OCI-LY1 (cell line): Measurements from ENCODE around the gene HNRNPC.
"Not testable (repeated sequence)": the region's sequence is repeated elsewhere in the genome, so short reads cannot be mapped to it uniquely, and the experiment has no call there.

Experiments used
- H2AFZ ChIP-seq: fragments of 200-600 bp; sonication (generic), shearing (Covaris generic); 2 replicates; pipeline ENCODE4 v1.6.0; 2014; ENCODE audit warnings: antibody characterized with exemption, mild to moderate bottlenecking, low read length
- H3F3A ChIP-seq: fragments of 200-600 bp; sonication (generic), shearing (Covaris generic); 2 replicates; pipeline ENCODE4 v1.6.0; 2014; ENCODE audit warnings: mild to moderate bottlenecking, antibody characterized with exemption, low read length, moderate library complexity; ENCODE audit not compliant: insufficient read depth
- H3K27ac ChIP-seq: fragments of 200-600 bp; sonication (generic); 2 replicates; pipeline ENCODE4 v1.5.1; 2014; ENCODE audit warnings: low read length, mixed run types, mild to moderate bottlenecking, low read depth; ENCODE audit not compliant: poor library complexity, severe bottlenecking
- H3K27me3 ChIP-seq: fragments of 200-600 bp; sonication (generic); 2 replicates; pipeline ENCODE4 v1.6.0; 2014; ENCODE audit warnings: antibody characterized with exemption, mild to moderate bottlenecking, low read length, moderate library complexity; ENCODE audit not compliant: insufficient read depth
- H3K36me3 ChIP-seq: fragments of 200-600 bp; sonication (generic); 2 replicates; pipeline ENCODE4 v1.6.1; 2014; ENCODE audit warnings: mild to moderate bottlenecking, antibody characterized with exemption, low read length, moderate library complexity, mixed read lengths; ENCODE audit not compliant: insufficient read depth
- H3K4me1 ChIP-seq: fragments of 200-600 bp; sonication (generic); 2 replicates; pipeline ENCODE4 v1.5.1; 2014; ENCODE audit warnings: mild to moderate bottlenecking, low read length, moderate library complexity; ENCODE audit not compliant: insufficient read depth, severe bottlenecking
- H3K4me2 ChIP-seq: fragments of 200-600 bp; sonication (generic), shearing (Covaris generic); 2 replicates; pipeline ENCODE4 v1.6.1; 2014; ENCODE audit warnings: low read length
- H3K4me3 ChIP-seq: fragments of 200-600 bp; sonication (generic); 2 replicates; pipeline ENCODE4 v1.5.1; 2014; ENCODE audit warnings: low read length, low read depth, mild to moderate bottlenecking, mixed read lengths; ENCODE audit not compliant: poor library complexity, severe bottlenecking
- H3K79me2 ChIP-seq: fragments of 200-600 bp; shearing (Covaris generic); 2 replicates; pipeline ENCODE4 v1.6.1; 2016; ENCODE audit warnings: mixed run types, low read length, mixed read lengths; ENCODE audit not compliant: insufficient read depth
- H3K9ac ChIP-seq: fragments of 200-600 bp; sonication (generic), shearing (Covaris generic); 2 replicates; pipeline ENCODE4 v1.6.1; 2014; ENCODE audit warnings: mild to moderate bottlenecking, low read length, mixed read lengths
- H3K9me2 ChIP-seq: fragments of 200-600 bp; sonication (generic), shearing (Covaris generic); 2 replicates; pipeline ENCODE4 v1.6.1; 2014; ENCODE audit warnings: low read depth, mild to moderate bottlenecking, low read length, mixed read lengths
- H3K9me3 ChIP-seq: fragments of 200-600 bp; shearing (Covaris generic); 2 replicates; pipeline ENCODE4 v1.6.1; 2014; ENCODE audit warnings: low read length, mixed read lengths
- H4K20me1 ChIP-seq: fragments of 200-600 bp; sonication (generic), shearing (Covaris generic); 2 replicates; pipeline ENCODE4 v1.6.0; 2016; ENCODE audit warnings: mild to moderate bottlenecking, low read length; ENCODE audit not compliant: insufficient read depth
- EZH2 ChIP-seq: fragments of 200-600 bp; sonication (generic), shearing (Covaris generic); IDR thresholded peaks from 2 replicates; pipeline ENCODE4 v1.8.0; 2017; ENCODE audit warnings: borderline replicate concordance, mixed run types, mild to moderate bottlenecking, antibody characterized with exemption, low read length, moderate library complexity, mixed read lengths
- TF ChIP-seq, protein P1 (sequence below): fragments of 200-600 bp; sonication (generic), shearing (Covaris generic); IDR thresholded peaks from 2 replicates; pipeline ENCODE4 v1.5.1; 2017; ENCODE audit warnings: mild to moderate bottlenecking, antibody characterized with exemption, low read length, moderate library complexity, mixed read lengths

The HNRNPC gene

DNA sequence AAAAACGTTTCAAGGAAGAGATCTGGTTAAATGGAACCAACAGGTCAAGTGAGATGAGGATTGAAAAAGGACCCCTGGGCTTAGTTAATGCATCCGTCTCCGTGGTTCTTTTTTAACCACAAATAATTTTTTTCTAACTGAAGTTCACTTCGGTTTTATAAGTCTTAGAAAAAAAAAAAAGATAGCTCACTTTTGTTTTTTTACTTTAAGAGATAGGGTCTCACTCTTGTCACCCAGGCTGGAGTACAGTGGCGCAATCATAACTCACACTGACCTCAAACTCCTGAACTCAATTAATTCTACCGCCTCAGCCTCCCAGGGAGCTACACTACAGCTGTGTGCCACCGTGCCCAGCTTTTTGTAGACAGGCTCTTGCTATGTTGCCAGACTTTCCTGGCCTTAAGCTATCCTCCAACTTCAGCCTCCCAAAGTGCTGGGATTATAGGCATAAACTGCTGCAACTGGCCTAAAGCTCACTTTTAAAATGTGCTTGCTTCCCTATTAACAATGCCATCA lies 11.8 kb downstream of the HNRNPC start:
- no peak overlapping the region for H3K27ac ChIP-seq
- peaks cover 94% of the 10 kb centered on the region for H3K36me3 ChIP-seq

DNA sequence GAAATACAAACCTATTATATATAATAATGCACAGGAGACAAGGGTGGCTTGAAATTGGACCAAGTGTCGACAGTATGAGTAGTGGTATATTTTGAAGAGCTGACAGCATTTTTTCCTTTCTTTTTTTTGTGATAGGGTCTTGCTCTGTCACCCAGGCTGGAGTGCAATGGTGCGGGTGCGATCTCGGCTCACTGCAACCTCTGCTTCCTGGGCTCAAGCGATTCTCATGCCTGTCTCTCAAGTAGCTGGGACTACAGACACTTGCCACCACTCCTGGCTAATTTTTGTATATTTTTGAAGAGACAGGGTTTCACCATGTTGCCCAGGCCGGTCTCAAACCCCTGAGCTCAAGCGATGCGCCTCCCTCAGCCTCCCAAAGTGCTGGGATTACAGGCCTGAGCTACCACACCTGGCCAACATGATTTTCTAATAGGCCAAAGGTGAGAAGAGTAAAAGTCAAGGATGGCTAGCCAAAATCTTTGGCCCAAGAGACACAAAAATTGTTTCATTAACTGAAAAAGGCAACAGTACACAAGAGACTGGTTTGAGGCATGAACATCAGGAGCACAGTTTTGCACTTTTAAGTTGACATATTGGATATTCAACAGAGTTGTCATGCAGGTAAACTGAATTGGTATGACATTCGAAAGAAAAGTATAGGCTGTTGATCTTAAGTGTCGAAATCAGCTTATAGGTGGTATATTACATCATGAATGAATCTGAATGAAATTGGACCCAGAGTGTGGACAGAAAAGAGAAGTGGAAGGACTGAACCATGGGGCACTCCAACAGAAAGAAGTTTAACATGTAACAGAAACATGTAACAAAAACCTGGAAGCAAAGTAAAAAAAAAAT lies 12.5 kb downstream of the HNRNPC start:
- H2AFZ ChIP-seq: no peak overlapping the region
- no peak overlapping the region for H3K4me3 ChIP-seq
- H3K9me2 ChIP-seq: no peaks in the 10 kb centered on the region
- peaks cover 94% of the 10 kb centered on the region for H3K36me3 ChIP-seq
- no peaks in the 10 kb centered on the region for H3K27me3 ChIP-seq
- H4K20me1 ChIP-seq: peaks cover 19% of the 10 kb centered on the region
- peaks cover 3% of the 10 kb centered on the region; the same call in 1 of the 2 replicates for H3F3A ChIP-seq
- H3K4me2 ChIP-seq: no peak overlapping the region
- H3K9me3 ChIP-seq: no peaks in the 10 kb centered on the region
- H3K79me2 ChIP-seq: peaks cover 99% of the 10 kb centered on the region
- H3K27ac ChIP-seq: no peak overlapping the region
- no peak for TF ChIP-seq EZH2
- TF ChIP-seq, protein P1, sequence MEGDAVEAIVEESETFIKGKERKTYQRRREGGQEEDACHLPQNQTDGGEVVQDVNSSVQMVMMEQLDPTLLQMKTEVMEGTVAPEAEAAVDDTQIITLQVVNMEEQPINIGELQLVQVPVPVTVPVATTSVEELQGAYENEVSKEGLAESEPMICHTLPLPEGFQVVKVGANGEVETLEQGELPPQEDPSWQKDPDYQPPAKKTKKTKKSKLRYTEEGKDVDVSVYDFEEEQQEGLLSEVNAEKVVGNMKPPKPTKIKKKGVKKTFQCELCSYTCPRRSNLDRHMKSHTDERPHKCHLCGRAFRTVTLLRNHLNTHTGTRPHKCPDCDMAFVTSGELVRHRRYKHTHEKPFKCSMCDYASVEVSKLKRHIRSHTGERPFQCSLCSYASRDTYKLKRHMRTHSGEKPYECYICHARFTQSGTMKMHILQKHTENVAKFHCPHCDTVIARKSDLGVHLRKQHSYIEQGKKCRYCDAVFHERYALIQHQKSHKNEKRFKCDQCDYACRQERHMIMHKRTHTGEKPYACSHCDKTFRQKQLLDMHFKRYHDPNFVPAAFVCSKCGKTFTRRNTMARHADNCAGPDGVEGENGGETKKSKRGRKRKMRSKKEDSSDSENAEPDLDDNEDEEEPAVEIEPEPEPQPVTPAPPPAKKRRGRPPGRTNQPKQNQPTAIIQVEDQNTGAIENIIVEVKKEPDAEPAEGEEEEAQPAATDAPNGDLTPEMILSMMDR: no peak
- no peak overlapping the region for H3K9ac ChIP-seq
- no peaks in the 10 kb centered on the region for H3K4me1 ChIP-seq

More for the DNA sequence above, 11.8 kb downstream of the HNRNPC start:
- H3K27me3 ChIP-seq: no peaks in the 10 kb centered on the region
- H4K20me1 ChIP-seq: peaks cover 17% of the 10 kb centered on the region; the same call in 1 of the 2 replicates
- no peaks in the 10 kb centered on the region for H3K9me3 ChIP-seq
- H2AFZ ChIP-seq: no peak overlapping the region
- H3K9ac ChIP-seq: no peak overlapping the region
- no peak overlapping the region for H3K4me2 ChIP-seq
- peaks cover 3% of the 10 kb centered on the region; the same call in 1 of the 2 replicates for H3F3A ChIP-seq
- no peaks in the 10 kb centered on the region for H3K9me2 ChIP-seq
- H3K79me2 ChIP-seq: peaks cover 99% of the 10 kb centered on the region
- TF ChIP-seq, protein P1: no peak
- no peak for TF ChIP-seq EZH2
- no peak overlapping the region for H3K4me3 ChIP-seq
- no peaks in the 10 kb centered on the region for H3K4me1 ChIP-seq

DNA sequence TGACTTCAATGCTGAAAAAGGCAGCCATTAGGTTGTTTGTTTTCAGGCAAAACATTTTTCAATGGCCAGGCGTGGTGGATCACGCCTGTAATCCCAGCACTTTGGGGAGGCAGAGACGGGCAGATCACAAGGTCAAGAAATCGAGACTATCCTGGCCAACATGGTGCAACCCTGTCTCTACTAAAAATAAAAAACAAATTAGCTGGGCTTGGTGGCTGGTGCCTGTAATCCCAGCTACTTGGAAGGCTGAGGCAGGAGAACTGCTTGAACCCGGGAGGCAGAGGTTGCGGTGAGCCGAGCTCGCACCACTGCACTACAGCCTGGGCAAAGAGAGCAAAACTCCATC lies 13.2 kb downstream of the HNRNPC start:
- H3K9ac ChIP-seq, H3F3A ChIP-seq, H3K4me2 ChIP-seq: not testable (repeated sequence)

More for the DNA sequence above, 13.2 kb downstream of the HNRNPC start:
- peaks cover 99% of the 10 kb centered on the region for H3K79me2 ChIP-seq
- not testable (repeated sequence) for H3K9me2 ChIP-seq, H3K27ac ChIP-seq, H3K9me3 ChIP-seq, H2AFZ ChIP-seq, H3K4me3 ChIP-seq, H3K4me1 ChIP-seq, H3K27me3 ChIP-seq
- H3K36me3 ChIP-seq: peaks cover 94% of the 10 kb centered on the region
- H4K20me1 ChIP-seq: peaks cover 18% of the 10 kb centered on the region
